GM20000 (cell line): ENCODE data around the gene ERGIC1.

Experiments
- DNase-seq: peaks from one replicate; pipeline ENCODE4 v3.0.0; 2012; ENCODE audit warnings: low spot score
- CTCF ChIP-seq: IDR thresholded peaks from 2 replicates; pipeline ENCODE4 v1.5.1; 2012; ENCODE audit warnings: mild to moderate bottlenecking, control low read depth; ENCODE audit errors: extremely low read depth, missing control alignments

Gene ERGIC1

GRCh38 chr5:172904312-172904642 lies 70.2 kb downstream of the ERGIC1 start:
- no peak for DNase-seq
- no peak for TF ChIP-seq CTCF

- no peak for TF ChIP-seq CTCF
Measured at GRCh38 chr5:172904643-172905345, 70.7 kb downstream of the ERGIC1 start.

GRCh38 chr5:172905346-172906140 lies 71.5 kb downstream of the ERGIC1 start:
- no peak for DNase-seq

More at GRCh38 chr5:172904643-172905345, 70.7 kb downstream of the ERGIC1 start:
- no peak for DNase-seq

GRCh38 chr5:172906436-172906835 lies 72.4 kb downstream of the ERGIC1 start:
- DNase-seq: peak; percentile 70
- TF ChIP-seq CTCF: no peak

More at GRCh38 chr5:172905346-172906140, 71.5 kb downstream of the ERGIC1 start:
- no peak for TF ChIP-seq CTCF

- no peak for TF ChIP-seq CTCF
- no peak for DNase-seq
Measured at GRCh38 chr5:172906888-172907287, 72.8 kb downstream of the ERGIC1 start.

GRCh38 chr5:172907657-172908056 lies 73.6 kb downstream of the ERGIC1 start:
- no peak for TF ChIP-seq CTCF

GRCh38 chr5:172908662-172909061 lies 74.6 kb downstream of the ERGIC1 start:
- no peak for DNase-seq
- no peak for TF ChIP-seq CTCF

More at GRCh38 chr5:172907657-172908056, 73.6 kb downstream of the ERGIC1 start:
- DNase-seq: no peak
